GM19372 (cell line): ENCODE data around the gene CXCL12.

Experiments used
- ATAC-seq: cut with Tn5 transposase; IDR thresholded peaks from one replicate; pipeline ENCODE4 v1.9.1; 2021; ENCODE audit warnings: mild to moderate bottlenecking, low read depth, moderate library complexity; ENCODE audit not compliant: unreplicated experiment

CXCL12 gene

DNA sequence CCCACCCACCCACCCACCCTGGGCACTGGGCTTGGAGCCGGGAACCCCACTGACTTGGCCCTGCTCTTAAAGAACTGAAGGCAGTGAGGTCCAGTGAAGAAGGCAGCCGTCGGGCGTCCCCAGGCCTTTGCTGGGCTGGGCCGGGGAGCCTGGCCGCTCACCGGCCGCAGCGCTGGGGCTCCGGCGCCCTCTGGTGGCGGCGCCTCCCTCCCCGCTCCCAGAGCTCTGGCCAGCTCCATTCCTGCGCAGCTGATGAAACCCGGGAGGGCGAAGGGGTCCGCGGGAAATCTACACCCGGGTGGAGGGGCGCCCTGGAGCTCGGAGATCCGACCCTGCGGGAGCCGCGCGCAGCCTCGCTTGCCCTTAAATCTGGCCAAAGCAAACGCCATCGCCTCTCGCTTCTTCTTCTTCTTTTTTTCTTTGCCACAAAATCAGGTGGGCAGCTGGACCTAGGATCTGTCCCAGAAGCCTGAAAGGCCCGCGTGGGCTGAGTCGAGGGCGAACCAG, 1.7 kb upstream of the CXCL12 start:
- ATAC-seq = peak; percentile 55

DNA sequence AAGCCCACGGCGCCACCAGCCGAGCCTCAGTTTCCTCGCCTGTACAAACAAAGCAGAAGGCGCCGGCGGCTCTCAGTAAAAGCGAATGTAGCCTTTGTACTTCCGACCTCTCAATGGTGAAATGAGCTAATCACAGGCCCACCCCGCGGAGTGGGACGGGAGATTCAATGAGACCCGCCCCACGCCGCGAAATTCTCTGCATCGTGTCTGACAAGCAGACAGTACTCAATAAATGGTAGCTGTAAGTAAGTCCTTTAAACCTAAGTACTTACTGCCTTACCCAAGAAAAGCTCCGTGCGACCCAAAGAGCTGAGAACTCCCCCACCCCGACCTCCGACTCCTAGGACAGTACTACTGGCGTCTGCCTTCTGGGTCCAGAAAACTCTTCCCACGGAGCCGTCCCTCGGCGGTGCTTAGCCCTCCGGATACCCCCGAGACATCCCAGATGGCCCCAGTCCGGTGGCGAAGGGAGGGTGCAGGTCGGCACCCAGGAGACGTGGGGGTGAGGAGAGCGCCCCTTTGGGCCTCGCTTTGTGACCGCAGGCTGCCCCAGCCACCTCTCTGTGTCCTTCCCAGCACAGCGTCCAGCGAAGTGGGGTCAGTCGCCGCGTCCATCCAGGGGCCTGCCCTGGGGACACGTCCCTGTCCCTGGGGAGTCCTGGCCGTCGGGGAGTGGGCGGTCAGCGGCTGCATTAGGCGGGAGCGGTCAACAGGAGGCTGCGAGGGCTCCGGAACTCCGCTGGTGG, 972 bp upstream of the CXCL12 start:
- no peak for ATAC-seq

DNA sequence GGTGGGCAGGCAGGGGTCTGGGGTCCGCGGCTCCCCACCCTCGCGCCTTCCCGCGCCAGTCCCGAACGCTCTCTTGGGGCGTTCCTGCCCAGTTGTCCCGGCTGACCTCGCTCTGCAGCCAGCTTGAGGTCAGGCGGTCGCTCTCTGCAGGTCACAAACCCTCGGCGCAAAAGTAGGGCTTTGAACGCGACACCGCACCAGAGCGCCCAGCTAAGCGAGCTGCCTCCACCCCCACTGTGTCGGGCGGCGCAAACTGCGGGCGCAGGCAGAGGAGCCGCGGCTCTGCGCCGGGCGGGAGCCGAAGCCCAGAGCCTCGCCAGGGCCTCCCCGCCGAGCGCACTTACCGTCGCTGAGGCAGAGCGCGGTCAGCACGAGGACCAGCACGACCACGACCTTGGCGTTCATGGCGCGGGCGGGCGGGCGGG, 284 bp downstream of the CXCL12 start:
- ATAC-seq = no peak

DNA sequence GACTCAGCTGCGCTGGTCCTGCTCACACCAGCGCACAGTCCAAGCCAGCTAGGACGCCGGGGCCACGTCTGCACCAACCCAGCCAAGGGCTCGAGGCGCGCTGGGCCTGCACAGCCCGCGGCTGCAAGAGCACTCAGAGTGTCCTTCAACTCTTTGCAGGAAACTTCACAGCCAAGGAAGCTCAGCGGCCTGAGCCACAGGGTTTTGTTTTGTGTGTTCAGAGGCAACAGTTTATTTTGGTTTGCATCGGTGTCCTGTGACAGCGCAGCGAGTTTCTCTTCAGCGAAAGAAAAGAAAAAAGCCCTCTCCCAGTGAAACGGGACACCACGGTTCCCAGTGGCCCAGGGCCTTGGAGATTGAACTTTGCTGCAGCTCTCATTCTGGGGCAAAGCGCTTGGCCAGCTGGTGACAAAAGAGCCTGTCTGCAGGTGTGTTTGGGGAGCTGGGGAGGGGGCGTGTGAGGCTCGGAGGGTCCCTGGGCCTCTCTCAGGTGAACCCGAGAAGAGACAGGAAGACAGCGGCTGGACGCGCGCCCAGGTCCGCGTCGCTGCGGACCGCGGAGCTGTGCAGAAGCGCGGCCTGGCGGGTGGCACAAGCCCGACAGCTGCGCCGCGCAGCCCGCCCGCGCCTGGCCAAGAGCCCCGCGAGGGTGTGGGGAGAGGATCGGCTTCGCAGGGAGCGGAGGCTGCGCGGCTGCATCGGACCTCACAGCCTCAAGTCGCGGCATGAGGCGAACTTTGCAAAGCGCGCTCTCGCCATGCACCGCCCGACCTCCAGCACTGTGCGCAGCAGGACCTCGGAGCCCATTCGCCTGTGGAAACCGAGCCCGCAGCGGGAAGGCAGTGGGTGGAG, 922 bp downstream of the CXCL12 start:
- no peak for ATAC-seq

DNA sequence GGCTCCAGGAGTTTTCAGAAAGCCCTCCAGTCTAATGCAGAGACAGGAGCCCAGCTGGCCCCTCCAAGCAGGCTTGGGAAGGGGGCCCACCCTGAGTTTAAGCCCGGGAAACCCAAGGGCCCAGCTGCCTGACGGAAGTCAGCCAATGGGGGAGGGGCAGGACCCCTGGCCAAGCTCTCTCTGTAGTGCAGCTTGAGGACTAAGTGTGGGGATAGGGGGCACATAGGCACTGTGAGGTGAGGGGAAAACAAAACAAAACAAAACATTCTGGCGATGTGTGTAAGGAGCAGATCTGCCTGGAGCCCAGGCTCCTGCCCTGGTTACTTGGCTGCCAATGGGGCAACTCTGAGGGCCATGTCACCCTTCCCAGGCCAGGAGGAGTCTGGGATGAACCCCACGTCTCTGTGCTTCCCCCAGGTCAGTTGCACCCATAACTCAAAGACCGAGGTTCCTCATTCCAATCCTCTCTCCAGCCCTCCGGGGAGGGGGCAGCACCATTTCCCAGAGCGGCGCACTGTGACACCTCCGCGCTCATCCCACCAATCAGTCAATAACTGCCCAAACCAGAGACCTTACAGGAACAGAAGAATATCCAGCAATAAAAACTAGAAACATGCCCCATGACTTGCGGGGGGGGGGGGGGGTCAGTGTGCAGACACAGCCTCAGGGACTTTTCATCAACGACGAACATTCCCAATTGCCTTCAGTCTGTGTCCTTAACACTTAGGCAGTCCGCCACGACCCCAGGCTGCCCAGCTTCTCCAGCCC, 1.7 kb downstream of the CXCL12 start:
- ATAC-seq = no peak

DNA sequence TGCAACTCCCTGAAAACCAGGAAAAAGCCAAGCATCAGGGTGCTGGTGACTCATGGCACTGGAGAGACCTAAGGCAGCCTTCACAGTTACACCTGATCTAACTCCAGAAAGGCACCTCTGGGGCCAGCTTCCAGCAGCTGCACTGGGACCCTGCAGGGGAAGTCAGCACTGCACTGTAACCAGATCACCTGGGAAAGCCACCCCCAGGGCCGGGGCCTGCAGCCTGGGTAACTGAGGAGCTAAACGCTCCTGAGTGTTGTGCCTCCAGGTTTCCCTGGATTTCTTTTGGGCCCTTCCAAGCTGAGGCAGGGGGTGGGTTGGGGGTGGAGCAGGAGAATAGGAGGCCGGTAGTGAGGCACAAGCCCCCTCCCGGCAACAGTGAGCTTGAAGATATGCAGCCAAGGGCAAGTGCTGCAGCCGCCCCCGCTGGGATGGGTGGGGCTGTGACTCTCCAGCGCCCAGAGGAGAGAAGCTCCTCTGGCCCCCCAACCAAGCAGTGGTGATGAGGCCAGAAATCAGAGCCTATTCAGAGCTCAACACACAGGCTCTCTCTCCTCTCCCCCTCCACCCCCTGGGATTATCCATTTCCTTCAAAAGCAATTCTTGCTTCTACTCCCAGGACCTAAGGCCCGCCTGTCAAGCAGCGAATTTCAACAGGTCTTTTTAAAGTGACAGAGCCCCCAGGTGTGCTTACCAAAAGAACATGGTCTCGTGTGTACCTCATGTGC, 2.6 kb downstream of the CXCL12 start:
- no peak for ATAC-seq

DNA sequence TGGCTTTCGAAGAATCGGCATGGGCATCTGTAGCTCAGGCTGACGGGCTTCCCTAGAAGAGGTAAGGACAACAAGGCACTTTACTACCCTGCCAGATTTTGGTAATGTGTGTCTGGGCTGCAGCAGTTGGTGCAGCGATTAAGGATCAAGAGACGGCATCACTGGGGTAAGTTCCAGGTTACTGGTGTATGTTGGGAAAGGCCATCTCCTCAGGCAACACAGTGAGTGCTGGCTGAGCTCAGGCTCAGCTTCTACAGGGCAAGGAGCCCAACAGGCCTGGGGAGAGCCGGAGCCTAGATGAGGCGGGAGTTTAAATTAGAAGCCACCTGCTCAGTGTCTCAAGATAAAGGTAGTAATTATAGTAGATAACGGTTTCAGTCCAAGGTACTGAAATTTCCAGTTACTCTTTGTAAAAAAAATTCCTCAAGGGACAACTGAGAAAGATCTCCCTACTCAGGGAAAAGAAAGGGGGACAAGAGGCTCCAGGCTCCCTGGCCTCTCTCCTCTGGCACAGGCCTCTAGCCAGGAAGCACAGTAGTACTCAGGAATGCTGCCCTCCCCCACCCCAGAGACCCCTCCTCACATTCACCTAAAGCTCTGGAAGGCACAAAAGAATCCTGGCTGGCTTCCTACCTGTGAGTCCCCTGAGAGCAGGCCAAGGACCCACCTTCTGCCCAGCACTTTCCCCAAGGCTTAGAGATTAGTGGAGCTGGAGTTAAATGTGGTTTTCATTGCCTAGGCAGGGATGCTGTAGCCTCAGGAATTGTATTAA, 3.9 kb downstream of the CXCL12 start:
- ATAC-seq = no peak

DNA sequence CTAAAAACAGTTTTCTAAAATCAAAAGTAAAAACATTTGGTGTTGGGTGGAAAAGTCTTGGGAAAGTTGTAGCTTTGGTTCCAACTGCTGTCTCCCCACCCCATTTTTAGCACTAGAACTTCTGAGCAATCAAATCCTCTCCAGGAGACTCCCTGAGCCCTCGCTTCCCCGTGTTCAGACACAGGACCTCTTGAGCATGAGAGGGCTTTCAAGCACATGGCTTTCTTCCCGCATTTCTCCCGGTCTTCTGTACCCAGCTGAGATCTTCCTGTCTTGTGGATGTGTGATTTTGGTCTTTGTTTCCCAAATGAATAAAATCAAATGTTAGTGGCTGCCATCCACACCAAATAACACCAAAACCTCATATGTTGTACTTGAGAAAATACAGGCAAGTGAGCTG, 5.0 kb downstream of the CXCL12 start:
- no peak for ATAC-seq

DNA sequence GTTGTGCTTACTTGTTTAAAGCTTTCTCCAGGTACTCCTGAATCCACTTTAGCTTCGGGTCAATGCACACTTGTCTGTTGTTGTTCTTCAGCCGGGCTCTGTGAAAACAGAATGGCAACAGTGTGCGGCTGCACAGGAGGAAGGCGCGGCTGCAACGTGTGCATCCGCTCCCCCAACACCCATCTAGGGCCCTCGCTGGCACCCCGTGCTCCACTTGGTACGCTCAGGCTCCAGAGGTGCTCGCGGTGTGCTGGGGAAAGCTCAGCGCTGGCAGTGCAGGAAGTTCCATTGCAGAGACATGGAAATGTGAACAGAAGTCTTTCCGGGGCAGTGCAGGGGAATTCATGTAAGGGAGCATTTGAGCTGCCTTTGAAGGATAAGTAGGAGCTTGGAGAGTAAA, 6.3 kb downstream of the CXCL12 start:
- no peak for ATAC-seq

DNA sequence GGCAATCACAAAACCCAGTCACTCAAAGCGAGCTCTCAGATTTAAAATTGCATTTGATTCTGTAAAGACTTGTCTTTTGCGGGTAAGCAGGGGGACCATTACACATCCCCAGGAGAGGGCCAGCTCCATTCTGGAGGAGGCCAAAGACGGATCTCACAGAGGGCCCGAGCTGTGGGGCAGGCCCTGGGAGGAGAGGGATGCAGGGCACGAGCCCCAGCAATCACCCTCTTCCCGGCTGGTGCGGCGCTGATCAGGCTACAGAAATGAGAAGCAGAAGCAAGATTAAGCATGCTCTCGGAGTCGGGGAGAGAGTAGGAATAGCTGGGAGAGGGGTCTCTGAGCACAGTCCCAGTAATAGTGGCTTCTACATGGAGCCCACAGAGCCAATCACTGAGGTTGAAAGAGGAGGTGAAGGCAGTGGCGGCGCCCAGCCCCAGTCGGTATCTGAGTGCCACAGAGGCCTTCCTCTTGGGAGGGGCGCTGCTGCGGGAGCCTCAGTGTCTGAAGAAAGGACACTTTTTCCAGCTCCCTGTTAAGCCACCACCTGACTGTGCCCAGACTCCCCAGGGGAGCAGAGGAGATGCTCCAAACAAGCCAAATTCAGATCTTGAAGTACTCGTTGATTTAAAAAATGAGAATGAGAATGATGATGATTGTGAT, 7.1 kb downstream of the CXCL12 start:
- ATAC-seq = no peak

DNA sequence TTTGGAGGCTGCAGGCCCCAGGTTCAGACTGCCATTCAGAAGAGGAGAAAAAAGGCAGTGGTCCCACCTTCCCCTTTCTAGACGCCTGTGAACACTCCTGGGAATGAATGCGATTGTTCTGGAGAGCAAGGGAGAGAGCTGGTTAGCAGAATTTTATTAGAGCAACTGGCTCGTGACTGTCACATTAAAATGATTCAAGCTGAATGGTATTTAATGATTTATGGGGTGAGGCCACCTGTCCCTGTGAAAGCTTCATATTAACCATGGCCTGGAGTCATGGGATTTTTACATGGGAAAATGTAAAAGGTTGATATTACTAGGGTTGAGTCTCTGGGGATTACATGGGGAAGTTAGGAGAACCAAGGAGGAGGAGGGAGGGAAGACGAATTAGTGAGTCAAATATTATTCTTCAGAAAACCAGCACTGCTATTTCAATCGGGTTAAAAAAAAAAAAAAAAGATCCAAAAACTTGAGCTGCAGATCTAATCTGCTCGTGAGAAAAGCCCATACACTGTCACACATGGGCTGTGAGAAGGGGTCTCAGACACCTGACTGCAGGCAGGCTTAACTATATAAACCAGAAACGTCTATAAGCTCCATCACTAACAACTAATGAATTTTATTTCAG, 8.3 kb downstream of the CXCL12 start:
- no peak for ATAC-seq

DNA sequence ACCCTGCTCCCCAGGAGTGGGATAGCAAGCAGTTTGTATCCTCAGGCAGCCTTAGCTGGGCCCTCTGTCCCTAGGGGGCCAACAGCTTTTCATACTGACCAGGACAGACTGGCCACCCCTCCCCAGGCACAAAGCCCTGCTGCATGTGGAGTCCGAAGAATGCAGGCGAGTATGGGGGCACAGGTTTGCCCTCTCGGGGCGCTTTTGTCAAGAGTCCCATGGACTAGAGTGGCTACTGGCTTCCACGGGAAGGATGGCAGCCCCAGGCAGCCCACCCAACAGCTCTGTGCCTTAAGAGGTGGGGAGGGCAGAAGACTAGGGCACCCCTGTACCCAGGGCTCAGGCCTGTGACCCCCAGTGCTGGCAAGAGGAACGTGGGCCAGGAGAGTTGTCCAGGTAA, 10.7 kb downstream of the CXCL12 start:
- no peak for ATAC-seq

DNA sequence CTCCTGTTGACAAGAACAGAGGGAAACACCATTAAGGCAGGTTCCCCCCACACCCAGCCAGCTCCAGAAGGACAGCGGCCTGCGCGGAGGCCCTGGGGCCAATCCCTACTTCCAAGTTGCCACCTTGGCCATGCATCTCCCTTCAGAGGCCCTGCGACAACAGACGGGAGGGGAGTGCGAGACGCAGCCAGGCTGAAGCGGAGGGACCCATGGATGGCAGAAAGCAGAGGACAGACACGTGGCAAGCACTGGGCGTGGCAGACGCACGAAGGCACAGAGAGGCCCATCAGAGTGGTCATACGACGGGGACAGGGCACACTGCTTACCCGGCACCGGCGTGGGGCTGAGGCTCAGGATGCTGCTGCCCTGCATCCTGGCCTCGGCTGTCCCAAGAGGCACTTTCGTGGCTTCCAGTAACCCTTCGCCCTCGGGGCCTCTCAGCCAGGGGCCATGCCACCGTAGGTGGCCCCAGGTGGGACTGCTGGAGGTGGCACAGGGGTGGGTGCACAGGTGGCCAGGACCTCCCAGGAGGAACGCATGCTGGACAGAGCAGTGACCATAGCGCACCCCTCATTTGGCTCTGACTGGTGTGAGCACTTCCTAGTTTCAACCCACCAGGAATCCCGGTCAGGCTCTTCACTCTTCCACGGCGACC, 11.4 kb downstream of the CXCL12 start:
- ATAC-seq = no peak

DNA sequence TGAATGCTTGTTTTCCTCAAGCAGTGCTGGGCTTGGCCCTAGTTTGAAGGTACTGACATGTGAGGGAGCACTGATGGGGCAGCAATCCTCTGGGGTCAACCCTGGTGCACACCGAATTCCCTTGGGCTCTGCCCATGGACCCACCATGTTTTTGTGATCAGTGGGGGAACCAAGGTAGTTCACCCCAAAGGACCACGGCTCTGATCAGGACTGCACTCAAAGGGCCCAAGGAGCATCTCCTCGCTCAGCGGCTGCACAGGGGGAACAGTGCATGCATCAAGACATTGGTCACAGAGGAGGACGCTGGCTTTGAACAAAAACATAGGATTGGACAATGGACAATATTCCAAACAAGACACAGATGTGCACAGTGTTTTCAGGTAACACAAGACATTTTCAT, 12.7 kb downstream of the CXCL12 start:
- no peak for ATAC-seq

DNA sequence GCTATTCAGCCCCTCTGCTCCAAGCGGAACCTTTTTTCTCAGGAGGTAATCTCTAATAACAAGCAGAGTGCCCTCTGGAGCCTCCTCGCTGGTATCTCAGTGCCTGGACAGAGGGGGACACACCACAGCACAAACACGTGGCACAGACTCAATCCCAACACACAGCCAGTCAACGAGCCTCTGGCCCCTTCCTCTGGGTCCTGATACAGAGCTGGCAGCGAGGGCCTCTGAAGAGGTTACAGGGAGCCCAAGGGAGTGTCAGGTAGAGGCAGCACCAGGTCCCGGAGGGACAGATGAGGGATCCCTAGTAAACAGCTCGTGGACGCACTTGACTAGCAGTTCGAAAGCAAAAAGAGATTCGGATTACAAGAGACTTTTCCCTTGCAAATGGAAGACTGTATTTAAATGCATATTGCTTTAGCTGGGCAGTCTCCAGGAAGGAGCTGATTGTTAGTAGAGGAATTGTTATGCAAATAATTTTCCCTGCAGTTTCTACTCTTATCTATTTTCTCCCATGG, 14.1 kb downstream of the CXCL12 start:
- ATAC-seq = no peak

DNA sequence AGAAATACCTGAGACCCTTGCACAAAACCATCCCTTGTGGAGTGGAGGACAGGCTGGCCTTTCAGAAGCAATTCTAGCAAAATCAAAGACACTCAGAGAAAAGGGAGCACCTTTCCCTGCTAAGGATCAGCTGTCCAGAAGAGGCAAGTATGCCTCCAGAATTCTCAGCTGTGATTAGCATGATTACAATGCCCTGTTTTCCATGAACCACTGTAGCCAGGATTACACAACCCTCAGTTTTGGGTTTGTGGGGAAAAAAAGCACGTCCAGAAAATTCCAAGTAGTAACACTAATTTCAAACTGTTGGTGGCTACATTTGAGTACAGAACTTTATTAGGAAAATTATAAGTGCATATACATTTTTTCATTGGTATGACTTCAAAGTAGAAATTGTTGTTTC, 15.0 kb downstream of the CXCL12 start:
- ATAC-seq = no peak

DNA sequence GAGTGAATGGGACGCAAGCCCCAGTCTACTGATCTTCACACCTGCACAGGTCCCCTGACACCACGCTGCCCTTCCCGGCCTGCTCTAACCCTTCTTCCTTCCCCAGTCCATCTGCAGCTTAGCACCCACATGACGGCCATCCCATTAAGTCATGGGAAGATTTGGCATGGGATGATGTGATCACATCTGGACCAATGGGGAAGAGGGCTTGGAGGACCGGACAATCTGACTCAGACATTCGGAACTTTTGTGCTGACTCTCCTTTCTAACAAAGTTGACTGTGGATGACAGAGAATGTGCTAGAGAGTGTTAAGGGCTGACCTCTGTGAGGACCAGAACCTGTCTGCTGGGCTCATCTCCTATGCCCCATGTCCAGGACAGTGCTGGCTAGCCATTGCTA, 15.6 kb downstream of the CXCL12 start:
- ATAC-seq = no peak

DNA sequence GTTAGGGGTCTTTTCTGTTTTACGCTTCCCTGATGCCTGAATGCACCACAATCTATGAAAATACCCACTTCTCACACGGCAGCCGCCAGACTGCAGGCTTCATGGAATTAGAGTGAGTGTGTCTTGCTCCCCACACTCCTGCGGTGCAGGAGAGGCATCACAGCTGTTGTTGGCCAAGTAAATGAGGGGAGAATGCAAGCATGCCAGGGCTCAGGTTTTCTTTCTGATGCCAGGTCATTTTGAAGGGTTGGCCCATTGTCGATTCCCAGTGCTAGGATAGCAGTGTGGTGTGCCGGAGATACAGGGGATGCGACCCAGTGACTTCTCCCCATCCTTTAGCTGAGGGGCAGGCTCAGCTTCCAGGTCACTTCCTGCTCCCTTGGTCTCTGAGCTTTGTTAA, 16.3 kb downstream of the CXCL12 start:
- no peak for ATAC-seq
